H9 (cell line): ENCODE measurements around the gene IQSEC1. TPM values are rescaled to one million over a fixed set of nuclear protein-coding genes. Genes with fewer than 3 reads are reported as not detected.

Source experiments
- DNase-seq: peaks from one replicate; pipeline ENCODE4 v3.0.0-alpha.2; 2017
- H2AFZ ChIP-seq: one replicate; pipeline ENCODE4 v1.6.1; 2013; ENCODE audit warnings: mild to moderate bottlenecking, low read length, control low read depth, moderate library complexity
- H2AK5ac ChIP-seq: 2 replicates; pipeline ENCODE4 v1.6.1; 2013; ENCODE audit warnings: low read length, control low read depth, mixed read lengths; ENCODE audit not compliant: insufficient read length
- H2BK120ac ChIP-seq: one replicate; pipeline ENCODE4 v1.6.1; 2013; ENCODE audit warnings: low read depth, mild to moderate bottlenecking, low read length, control low read depth, inconsistent platforms; ENCODE audit not compliant: poor library complexity, severe bottlenecking
- H2BK12ac ChIP-seq: 2 replicates; pipeline ENCODE4 v1.6.1; 2013; ENCODE audit warnings: low read length, control low read depth, mixed read lengths, low read depth; ENCODE audit not compliant: insufficient read length
- H2BK15ac ChIP-seq: 2 replicates; pipeline ENCODE4 v1.6.1; 2013; ENCODE audit warnings: low read depth, low read length, control low read depth
- H2BK20ac ChIP-seq: one replicate; pipeline ENCODE4 v1.6.1; 2013; ENCODE audit warnings: low read depth, mild to moderate bottlenecking, low read length, control low read depth, inconsistent platforms; ENCODE audit not compliant: poor library complexity, severe bottlenecking
- H2BK5ac ChIP-seq: 2 replicates; pipeline ENCODE4 v1.6.1; 2013; ENCODE audit warnings: low read length, control low read depth, mixed read lengths; ENCODE audit not compliant: insufficient read length
- H3K14ac ChIP-seq: 2 replicates; pipeline ENCODE4 v1.6.1; 2013; ENCODE audit warnings: low read length, control low read depth; ENCODE audit not compliant: insufficient read depth
- H3K18ac ChIP-seq: 2 replicates; pipeline ENCODE4 v1.6.1; 2013; ENCODE audit warnings: low read depth, mild to moderate bottlenecking, mixed read lengths, low read length, control low read depth; ENCODE audit not compliant: insufficient read length
- H3K23ac ChIP-seq: 2 replicates; pipeline ENCODE4 v1.6.1; 2013; ENCODE audit warnings: low read length, control low read depth, mixed read lengths, low read depth; ENCODE audit not compliant: insufficient read length
- H3K23me2 ChIP-seq: 2 replicates; pipeline ENCODE4 v1.6.1; 2013; ENCODE audit warnings: low read depth, mild to moderate bottlenecking, mixed read lengths, low read length, control low read depth; ENCODE audit not compliant: insufficient read length, poor library complexity, severe bottlenecking
- H3K27ac ChIP-seq: 2 replicates; pipeline ENCODE4 v1.5.1; 2013; ENCODE audit warnings: low read length, control low read depth, mixed read lengths, low read depth; ENCODE audit not compliant: insufficient read length
- H3K27me3 ChIP-seq: 2 replicates; pipeline ENCODE4 v1.6.1; 2013; ENCODE audit warnings: low read length, control low read depth, inconsistent platforms; ENCODE audit not compliant: insufficient read depth
- H3K4ac ChIP-seq: 2 replicates; pipeline ENCODE4 v1.6.1; 2013; ENCODE audit warnings: low read depth, mild to moderate bottlenecking, control low read depth, inconsistent platforms, low read length, moderate library complexity
- H3K4me1 ChIP-seq: 2 replicates; pipeline ENCODE4 v1.6.1; 2013; ENCODE audit warnings: low read length, control low read depth, inconsistent platforms; ENCODE audit not compliant: insufficient read depth
- H3K4me2 ChIP-seq: 2 replicates; pipeline ENCODE4 v1.6.1; 2013; ENCODE audit warnings: low read length, control low read depth, mixed read lengths; ENCODE audit not compliant: insufficient read length, insufficient read depth
- H3K56ac ChIP-seq: 2 replicates; pipeline ENCODE4 v1.6.1; 2013; ENCODE audit warnings: low read depth, mild to moderate bottlenecking, mixed read lengths, low read length, control low read depth; ENCODE audit not compliant: insufficient read length
- H3K79me1 ChIP-seq: 2 replicates; pipeline ENCODE4 v1.6.1; 2013; ENCODE audit warnings: low read depth, mild to moderate bottlenecking, moderate library complexity, low read length, control low read depth, inconsistent platforms; ENCODE audit not compliant: insufficient read depth, poor library complexity, severe bottlenecking
- H3K79me2 ChIP-seq: 2 replicates; pipeline ENCODE4 v1.6.1; 2013; ENCODE audit warnings: low read length, control low read depth, inconsistent platforms; ENCODE audit not compliant: insufficient read depth
- H3K9ac ChIP-seq: 2 replicates; pipeline ENCODE4 v1.6.1; 2013; ENCODE audit warnings: low read length, control low read depth, mixed read lengths; ENCODE audit not compliant: insufficient read length; ENCODE audit errors: extremely low read depth
- H3K9me3 ChIP-seq: one replicate; pipeline ENCODE4 v1.6.1; 2013; ENCODE audit warnings: low read depth, low read length, inconsistent platforms; ENCODE audit not compliant: control insufficient read depth
- H3T11ph ChIP-seq: one replicate; pipeline ENCODE4 v1.6.1; 2013; ENCODE audit warnings: mild to moderate bottlenecking, low read length, control low read depth, inconsistent platforms
- H4K20me1 ChIP-seq: one replicate; pipeline ENCODE4 v1.6.1; 2013; ENCODE audit not compliant: control insufficient read depth, insufficient read length, insufficient read depth
- H4K5ac ChIP-seq: 2 replicates; pipeline ENCODE4 v1.6.1; 2013; ENCODE audit warnings: low read depth, mild to moderate bottlenecking, mixed read lengths, low read length, control low read depth; ENCODE audit not compliant: insufficient read length
- H4K8ac ChIP-seq: replicated peaks from 2 replicates; pipeline ENCODE4 v1.6.1; 2013; ENCODE audit warnings: low read length, control low read depth, mixed read lengths, low read depth; ENCODE audit not compliant: insufficient read length
- H4K91ac ChIP-seq: 2 replicates; pipeline ENCODE4 v1.6.1; 2013; ENCODE audit warnings: low read depth, mild to moderate bottlenecking, moderate library complexity, mixed read lengths, low read length, control low read depth; ENCODE audit not compliant: insufficient read length
- H3K27ac Mint-ChIP-seq, 3 experiments: 2 replicates in 2 of 3; 3 replicates in 1 of 3; pipeline ENCODE4 v1.8.0; 2020 to 2021; ENCODE audit warnings: mixed read lengths in 3 of 3, mild to moderate bottlenecking in 1 of 3, moderate library complexity in 1 of 3
- H3K27me3 Mint-ChIP-seq: 2 replicates; pipeline ENCODE4 v1.8.0; 2021; ENCODE audit warnings: low read depth, mild to moderate bottlenecking, moderate library complexity, mixed read lengths
- H3K36me3 Mint-ChIP-seq, 3 experiments: 2 replicates in 2 of 3; 3 replicates in 1 of 3; pipeline ENCODE4 v1.8.0; 2020 to 2021; ENCODE audit warnings: low read depth in 3 of 3, mixed read lengths in 3 of 3; ENCODE audit not compliant: insufficient read depth in 1 of 3
- H3K4me1 Mint-ChIP-seq, 2 experiments: 2 replicates each; pipeline ENCODE4 v1.8.0; 2020; ENCODE audit warnings: mixed read lengths in 2 of 2
- H3K4me3 Mint-ChIP-seq, 2 experiments: 2 replicates in 1 of 2; 3 replicates in 1 of 2; pipeline ENCODE4 v1.8.0; 2020 to 2021; ENCODE audit warnings: mild to moderate bottlenecking in 2 of 2, mixed read lengths in 2 of 2, moderate library complexity in 1 of 2
- H3K9me3 Mint-ChIP-seq, 2 experiments: 2 replicates in 1 of 2; 3 replicates in 1 of 2; pipeline ENCODE4 v1.8.0; 2020; ENCODE audit warnings: mild to moderate bottlenecking in 2 of 2, mixed read lengths in 2 of 2, moderate library complexity in 1 of 2
- CTCF ChIP-seq: fragments of 200-600 bp; sonication (generic); conservative IDR thresholded peaks from 3 replicates; pipeline ENCODE4 v1.8.0; 2021; ENCODE audit warnings: antibody characterized with exemption, mild to moderate bottlenecking
- WGBS: extraction: QIAGEN DNeasy Blood & Tissue Kit; methylation state at CpG from one replicate; pipeline ENCODE4 v1.1.7; 2013; ENCODE audit warnings: missing lambda C conversion rate, low lambda C conversion rate, mixed read lengths; ENCODE audit not compliant: insufficient read length; ENCODE audit errors: extremely low coverage; 5-methylcytosine and 5-hydroxymethylcytosine counted together
- total RNA-seq: library from RNA; stranded (reverse); gene quantifications from 2 replicates; pipeline ENCODE4 v1.2.1, GENCODE V29; 2021

Gene IQSEC1
- total RNA-seq, 1 experiment from 2014 or later = 19.1 TPM

- Histone ChIP-seq H4K91ac (no peak overlapping the region), H3K9me3 (no peaks in the 10 kb centered on the region), H2BK15ac (no peak overlapping the region), H3T11ph (no peak overlapping the region), H3K79me2 (no peaks in the 10 kb centered on the region), H2AFZ (no peak overlapping the region), H2BK20ac (no peak overlapping the region), H2AK5ac (no peak overlapping the region), H3K27me3 (no peaks in the 10 kb centered on the region), H4K8ac (no peak overlapping the region), H3K56ac (no peak overlapping the region), H2BK12ac (no peak overlapping the region), H2BK120ac (no peak overlapping the region), H3K14ac (no peak overlapping the region), H3K4me2 (no peak overlapping the region), H4K5ac (no peak overlapping the region), H3K4ac (no peak overlapping the region), H3K18ac (no peak overlapping the region), H3K23me2 (no peaks in the 10 kb centered on the region), H3K23ac (no peak overlapping the region), H4K20me1 (no peaks in the 10 kb centered on the region), H3K4me1 (no peaks in the 10 kb centered on the region), H3K27ac (no peak overlapping the region), H3K79me1 (no peaks in the 10 kb centered on the region), H2BK5ac (no peak overlapping the region), H3K9ac (no peak overlapping the region)
- no peak for TF ChIP-seq CTCF
- no peak for DNase-seq
- H3K4me1 Mint-ChIP-seq = peaks cover 5 to 16% of the 10 kb centered on the region in 2 experiments; a peak in 3 of 4 replicates
- no peak overlapping the region for H3K4me3 Mint-ChIP-seq
- no CpG with 5 or more reads among the region's 14 CpGs for whole genome bisulfite sequencing
- H3K9me3 Mint-ChIP-seq = no peaks in the 10 kb centered on the region
- H3K36me3 Mint-ChIP-seq = no peaks in the 10 kb centered on the region
- peak overlapping the region in 1 of 3 experiments; percentile 29; a peak in 2 of 7 replicates for H3K27ac Mint-ChIP-seq
- no peaks in the 10 kb centered on the region; the same call in 1 of the 2 replicates for H3K27me3 Mint-ChIP-seq
These were observed 41.8 kb upstream of the IQSEC1 start for GRCh38 chr3:13114811-13115575.
